ENCODE data around the gene ETHE1.

The ETHE1 gene

DNA sequence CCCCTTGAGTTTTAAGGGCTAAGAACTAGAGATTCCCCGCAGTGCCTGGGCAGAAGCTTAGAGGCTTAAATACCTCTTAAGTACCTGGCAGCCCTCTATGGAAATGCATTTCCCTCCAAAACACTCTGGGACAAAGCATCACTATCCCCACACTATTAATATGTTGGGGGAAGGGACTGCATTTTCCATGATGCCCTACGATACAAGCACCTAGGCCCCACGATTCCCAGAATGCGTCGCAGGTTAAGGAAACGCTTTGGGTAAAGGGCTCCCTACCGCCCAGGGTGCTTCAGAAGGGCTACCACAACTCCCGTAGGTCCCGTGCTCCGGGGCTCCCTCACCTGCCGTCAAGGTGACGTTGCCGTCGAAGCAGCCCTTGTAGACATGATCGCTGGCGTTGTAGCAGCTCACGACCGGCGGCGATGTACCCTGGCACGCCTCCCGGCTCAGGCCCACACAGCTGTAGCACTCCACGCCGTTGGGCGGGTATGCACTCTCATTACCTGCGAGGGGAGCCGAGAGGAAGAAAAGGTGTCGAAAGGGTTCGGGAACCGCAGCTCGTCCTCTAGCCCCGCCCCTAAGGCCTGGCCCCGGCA is 64.1 kb downstream of the ETHE1 start:
- peak overlapping the region; percentile 77 for H3K4me3 ChIP-seq (replicated peaks; ENCODE audit: low read depth, low read length)
- TF ChIP-seq, protein P1, sequence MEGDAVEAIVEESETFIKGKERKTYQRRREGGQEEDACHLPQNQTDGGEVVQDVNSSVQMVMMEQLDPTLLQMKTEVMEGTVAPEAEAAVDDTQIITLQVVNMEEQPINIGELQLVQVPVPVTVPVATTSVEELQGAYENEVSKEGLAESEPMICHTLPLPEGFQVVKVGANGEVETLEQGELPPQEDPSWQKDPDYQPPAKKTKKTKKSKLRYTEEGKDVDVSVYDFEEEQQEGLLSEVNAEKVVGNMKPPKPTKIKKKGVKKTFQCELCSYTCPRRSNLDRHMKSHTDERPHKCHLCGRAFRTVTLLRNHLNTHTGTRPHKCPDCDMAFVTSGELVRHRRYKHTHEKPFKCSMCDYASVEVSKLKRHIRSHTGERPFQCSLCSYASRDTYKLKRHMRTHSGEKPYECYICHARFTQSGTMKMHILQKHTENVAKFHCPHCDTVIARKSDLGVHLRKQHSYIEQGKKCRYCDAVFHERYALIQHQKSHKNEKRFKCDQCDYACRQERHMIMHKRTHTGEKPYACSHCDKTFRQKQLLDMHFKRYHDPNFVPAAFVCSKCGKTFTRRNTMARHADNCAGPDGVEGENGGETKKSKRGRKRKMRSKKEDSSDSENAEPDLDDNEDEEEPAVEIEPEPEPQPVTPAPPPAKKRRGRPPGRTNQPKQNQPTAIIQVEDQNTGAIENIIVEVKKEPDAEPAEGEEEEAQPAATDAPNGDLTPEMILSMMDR (IDR thresholded peaks at IDR 0.05; ENCODE audit: low read length, missing control alignments), result no peak
- no peak for DNase-seq (ENCODE audit: low read depth)

DNA sequence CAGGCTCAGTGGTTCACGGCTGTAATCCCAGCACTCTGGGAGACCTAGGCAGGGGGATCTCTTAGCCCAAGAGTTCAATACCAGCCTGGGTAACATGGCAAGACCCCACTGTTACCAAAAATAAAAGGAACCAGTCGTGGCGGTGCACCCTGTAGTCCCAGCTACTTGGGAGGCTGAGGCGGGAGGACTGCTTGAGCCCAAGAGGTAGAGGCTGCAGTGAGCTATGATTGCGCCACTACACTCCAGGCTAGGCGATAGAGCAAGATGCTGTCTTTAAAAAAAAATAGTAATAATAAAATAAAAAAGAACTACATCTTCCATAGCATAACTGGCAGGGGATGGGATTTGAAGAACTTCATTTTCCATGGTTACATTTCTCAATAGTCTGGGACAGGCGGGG is 64.6 kb downstream of the ETHE1 start:
- TF ChIP-seq, protein P1 (IDR thresholded peaks at IDR 0.05; ENCODE audit: low read length, missing control alignments), result no peak
- DNase-seq (ENCODE audit: low read depth), result no peak
- no peak overlapping the region for H3K4me3 ChIP-seq (replicated peaks; ENCODE audit: low read depth, low read length)

DNA sequence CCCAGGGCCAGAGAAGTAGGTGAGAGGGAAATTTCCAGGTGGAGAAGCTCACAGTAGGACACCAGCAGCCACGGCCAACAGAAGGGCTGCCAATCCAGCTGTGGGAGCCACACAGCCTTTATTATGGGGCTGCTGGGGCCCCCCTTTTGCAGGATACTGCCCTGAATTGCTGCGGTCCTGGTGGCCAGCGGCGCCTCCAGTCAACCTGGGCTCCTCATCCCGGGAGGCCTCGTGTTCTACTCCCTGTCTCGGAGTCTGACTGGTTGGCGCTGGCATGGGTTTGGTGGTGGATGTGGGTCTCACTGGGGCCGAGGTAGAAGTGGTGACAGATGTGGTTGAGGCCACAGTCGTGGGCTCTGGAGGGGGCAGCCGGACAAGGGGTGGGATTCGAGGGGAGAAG is 65.7 kb downstream of the ETHE1 start:
- TF ChIP-seq, protein P1 (IDR thresholded peaks at IDR 0.05; ENCODE audit: low read length, missing control alignments), result no peak
- DNase-seq (ENCODE audit: low read depth), result no peak
- H3K4me3 ChIP-seq (replicated peaks; ENCODE audit: low read depth, low read length), result no peak overlapping the region

DNA sequence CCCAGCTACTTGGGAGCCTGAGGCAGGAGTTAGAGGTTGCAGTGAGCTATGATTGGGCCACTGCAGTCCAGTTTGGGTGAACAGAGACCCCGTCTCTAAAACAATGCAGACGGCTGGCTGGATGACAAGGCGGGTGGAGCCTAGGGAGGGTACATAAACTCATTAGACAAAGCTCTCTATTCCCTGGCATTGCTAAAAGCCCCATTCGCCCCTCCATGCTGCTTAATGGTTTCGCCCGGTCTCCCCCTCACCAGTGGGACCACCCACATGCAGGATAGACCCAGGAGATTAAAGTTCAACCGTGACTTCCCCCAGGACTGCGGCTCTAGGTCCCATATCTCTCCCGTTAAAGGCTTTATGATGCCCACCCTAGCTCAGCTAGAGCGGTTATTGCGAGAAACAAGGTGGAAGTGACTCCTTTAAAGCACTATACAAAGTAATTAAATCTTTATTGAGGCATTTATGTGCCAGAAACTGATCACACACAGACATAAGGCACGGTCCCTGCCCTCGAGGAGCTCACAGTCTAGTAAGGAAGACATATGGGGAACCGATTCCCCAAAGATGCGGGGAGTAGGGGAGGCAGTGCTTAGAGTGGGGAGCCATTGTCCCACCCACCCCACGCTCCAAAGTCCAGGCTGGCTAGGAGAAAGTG is 66.5 kb downstream of the ETHE1 start:
- no peak overlapping the region for H3K4me3 ChIP-seq (replicated peaks; ENCODE audit: low read depth, low read length)
- TF ChIP-seq, protein P1 (IDR thresholded peaks at IDR 0.05; ENCODE audit: low read length, missing control alignments), result no peak
- DNase-seq (ENCODE audit: low read depth), result no peak

DNA sequence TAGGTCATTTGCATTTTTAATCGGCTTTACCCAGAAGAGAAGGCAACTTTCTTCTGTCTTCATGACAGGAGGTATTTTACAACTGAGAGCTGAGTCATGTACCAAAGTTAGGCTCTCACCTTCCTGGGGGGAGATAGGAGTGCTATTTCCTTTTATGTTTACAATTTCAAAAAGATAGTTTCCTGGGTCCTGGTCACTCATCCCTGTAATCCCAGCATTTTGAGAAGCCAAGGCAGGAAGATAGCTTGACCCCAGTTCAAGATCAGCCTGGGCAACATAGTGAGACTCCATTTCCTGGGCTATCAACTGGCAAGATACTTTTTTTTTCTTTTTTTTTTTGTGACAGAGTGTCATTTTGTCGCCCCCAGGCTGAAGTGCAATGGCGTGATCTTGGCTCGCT is 69.2 kb downstream of the ETHE1 start:
- no peak for DNase-seq (ENCODE audit: low read depth)
- TF ChIP-seq, protein P1 (IDR thresholded peaks at IDR 0.05; ENCODE audit: low read length, missing control alignments), result no peak
- no peak overlapping the region for H3K4me3 ChIP-seq (replicated peaks; ENCODE audit: low read depth, low read length)

Measured in fibroblast of pulmonary artery (primary cell).